GM12864 (cell line): ENCODE results near the gene COG2.
"Not testable (repeated sequence)": the region's sequence is repeated elsewhere in the genome, so short reads cannot be mapped to it uniquely, and the experiment has no call there.

ENCODE experiments used
- DNase-seq: peaks from one replicate; pipeline ENCODE4 v3.0.0-alpha.2; 2011; ENCODE audit warnings: low read depth
- H3K4me3 ChIP-seq: 2 replicates; pipeline ENCODE4 v1.5.1; 2011; ENCODE audit warnings: mild to moderate bottlenecking, low read depth, low read length, control low read depth
- CTCF ChIP-seq: IDR thresholded peaks from 2 replicates; pipeline ENCODE4 v1.5.1; 2011; ENCODE audit warnings: low read depth, mild to moderate bottlenecking, moderate library complexity, low read length, control low read depth, inconsistent platforms; ENCODE audit errors: missing control alignments

The COG2 gene

GRCh38 chr1:230599926-230600656 lies 42.2 kb upstream of the COG2 start:
- TF ChIP-seq CTCF, result no peak
- H3K4me3 ChIP-seq, result no peak overlapping the region
- no peak for DNase-seq

- not testable (repeated sequence) for H3K4me3 ChIP-seq, DNase-seq
Measured at GRCh38 chr1:230600657-230601400, 41.5 kb upstream of the COG2 start.

GRCh38 chr1:230609208-230609607 lies 33.1 kb upstream of the COG2 start:
- TF ChIP-seq CTCF, result no peak
- no peak overlapping the region for H3K4me3 ChIP-seq
- peak; percentile 15 for DNase-seq

GRCh38 chr1:230610589-230610988 lies 31.7 kb upstream of the COG2 start:
- no peak for TF ChIP-seq CTCF
- H3K4me3 ChIP-seq, result no peak overlapping the region
- DNase-seq, result no peak

- TF ChIP-seq CTCF, result no peak
- DNase-seq, result no peak
- H3K4me3 ChIP-seq, result no peak overlapping the region
Measured at GRCh38 chr1:230611128-230611877, 31.0 kb upstream of the COG2 start.

GRCh38 chr1:230611878-230612235 lies 30.4 kb upstream of the COG2 start:
- no peak for DNase-seq
- TF ChIP-seq CTCF, result no peak
- no peak overlapping the region for H3K4me3 ChIP-seq

GRCh38 chr1:230612651-230613050 lies 29.6 kb upstream of the COG2 start:
- TF ChIP-seq CTCF, result no peak
- no peak overlapping the region for H3K4me3 ChIP-seq
- DNase-seq, result no peak
